Small intestine (tissue), 7 donors: ENCODE results near the gene SON. TPM values are rescaled to one million over a fixed set of nuclear protein-coding genes. Genes with fewer than 3 reads are reported as not detected.

Source experiments
- DNase-seq, 2 donors: peaks; one replicate each; pipeline versions ENCODE4 v3.0.0 to v3.0.0-alpha.2; 2013
- FAIRE-seq: peaks from 2 replicates; lab custom pipeline; 2012; peaks lifted over from hg19 to GRCh38; lab: Jason Lieb, UNC
- H3K27ac ChIP-seq, 3 donors: one replicate each; pipeline ENCODE4 v1.5.1; 2013; ENCODE audit warnings: low read length in 2 of 3, mild to moderate bottlenecking in 2 of 3, control low read depth in 1 of 3, inconsistent platforms in 1 of 3, low read depth in 1 of 3, moderate library complexity in 1 of 3
- H3K27me3 ChIP-seq, 3 donors: one replicate each; pipeline ENCODE4 v1.6.1; 2013; ENCODE audit warnings: low read length in 3 of 3, inconsistent platforms in 1 of 3; ENCODE audit not compliant: control insufficient read depth in 3 of 3, insufficient read depth in 3 of 3
- H3K36me3 ChIP-seq, 3 donors: one replicate each; pipeline ENCODE4 v1.6.1; 2013; ENCODE audit warnings: low read length in 3 of 3, inconsistent platforms in 1 of 3, low read depth in 1 of 3, mild to moderate bottlenecking in 1 of 3, moderate library complexity in 1 of 3; ENCODE audit not compliant: control insufficient read depth in 3 of 3, insufficient read depth in 2 of 3
- H3K4me1 ChIP-seq, 3 donors: one replicate each; pipeline ENCODE4 v1.6.1; 2013; ENCODE audit warnings: low read length in 2 of 3, inconsistent platforms in 1 of 3, low read depth in 1 of 3, mild to moderate bottlenecking in 1 of 3, moderate library complexity in 1 of 3; ENCODE audit not compliant: control insufficient read depth in 3 of 3, insufficient read depth in 2 of 3
- H3K4me3 ChIP-seq, 3 donors: one replicate each; pipeline ENCODE4 v1.5.1; 2013; ENCODE audit warnings: low read length in 3 of 3, control low read depth in 1 of 3, inconsistent platforms in 1 of 3, low read depth in 1 of 3, mild to moderate bottlenecking in 1 of 3, moderate library complexity in 1 of 3
- H3K9me3 ChIP-seq, 2 donors: one replicate each; pipeline ENCODE4 v1.6.1; 2013; ENCODE audit warnings: low read depth in 1 of 2, low read length in 1 of 2; ENCODE audit not compliant: control insufficient read depth in 2 of 2, insufficient read depth in 1 of 2
- WGBS, 3 donors: extraction: QIAGEN DNeasy Blood & Tissue Kit; methylation state at CpG; one replicate each; pipeline ENCODE4 v1.1.7; 2013; 5-methylcytosine and 5-hydroxymethylcytosine counted together
- polyA plus RNA-seq, 4 donors: library from polyadenylated mRNA; stranded (reverse) in 3 of 4; unstranded in 1 of 4; fragments of 200-250 nt in 3 of 4; fragments of 120-200 nt in 1 of 4; gene quantifications; one replicate each; pipeline versions ENCODE4 v1.2.1 to v1.2.3, GENCODE V29; 2013
- donor health status: healthy with polysubstance abuse.
- donor health status: control.
- donor health status: control.
- donor health status: Bipolar disorder and iron deficiency.
- donor health status: healthy.

The SON gene
- polyA plus RNA-seq, 4 donors, result 76.1 to 228 (median 88.8) TPM

- 98 to 99% (median 99%) methylated on average over 4 of the region's 4 CpGs for WGBS, 3 donors
- Histone ChIP-seq H3K36me3 (peaks cover 15 to 36% (median 22%) of the 10 kb centered on the region in 3 donors), H3K4me3 (no peak overlapping the region), H3K27ac (no peak overlapping the region), H3K27me3 (no peaks in the 10 kb centered on the region), H3K9me3 (no peaks in the 10 kb centered on the region), H3K4me1 (no peaks in the 10 kb centered on the region)
- no peak for FAIRE-seq
- no peak for DNase-seq
Observed at GRCh38 chr21:33511639-33512038, 31.2 kb upstream of the SON start.

GRCh38 chr21:33512481-33512880, 30.4 kb upstream of the SON start:
- 91 to 99% (median 97%) methylated on average over 3 of the region's 3 CpGs for WGBS, 3 donors
- Histone ChIP-seq H3K4me3 (no peak overlapping the region), H3K36me3 (peaks cover 19 to 40% (median 30%) of the 10 kb centered on the region in 3 donors), H3K27me3 (no peaks in the 10 kb centered on the region), H3K27ac (no peak overlapping the region), H3K4me1 (no peaks in the 10 kb centered on the region), H3K9me3 (no peaks in the 10 kb centered on the region)
- no peak for FAIRE-seq
- no peak for DNase-seq

- WGBS, 3 donors, result 87 to 92% (median 91%) methylated on average over 2 of the region's 2 CpGs
- Histone ChIP-seq H3K27me3 (no peaks in the 10 kb centered on the region), H3K4me1 (no peaks in the 10 kb centered on the region), H3K36me3 (peaks cover 18 to 43% (median 34%) of the 10 kb centered on the region in 3 donors), H3K27ac (no peak overlapping the region), H3K9me3 (no peaks in the 10 kb centered on the region), H3K4me3 (no peak overlapping the region)
- DNase-seq (peak in 1 of 2 donors; percentile 10), FAIRE-seq (no peak)
Observed at GRCh38 chr21:33514229-33514628, 28.6 kb upstream of the SON start.

- DNase-seq (no peak), FAIRE-seq (no peak)
- Histone ChIP-seq H3K27me3 (no peaks in the 10 kb centered on the region), H3K9me3 (no peaks in the 10 kb centered on the region), H3K36me3 (peaks cover 13 to 27% (median 20%) of the 10 kb centered on the region in 3 donors), H3K4me3 (no peak overlapping the region), H3K27ac (no peak overlapping the region), H3K4me1 (no peaks in the 10 kb centered on the region)
- 94 to 98% (median 96%) methylated on average over 4 of the region's 4 CpGs for WGBS, 3 donors
Observed at GRCh38 chr21:33518899-33519298, 23.9 kb upstream of the SON start.

- H3K27ac ChIP-seq, result no peak overlapping the region
- DNase-seq (no peak), FAIRE-seq (no peak)
- no peaks in the 10 kb centered on the region for H3K4me1 ChIP-seq
- peaks cover 16 to 35% (median 20%) of the 10 kb centered on the region in 3 donors for H3K36me3 ChIP-seq
- H3K27me3 ChIP-seq, result no peaks in the 10 kb centered on the region
- WGBS, 3 donors, result 85 to 88% (median 87%) methylated on average over 5 of the region's 5 CpGs
- H3K9me3 ChIP-seq, result no peaks in the 10 kb centered on the region
- no peak overlapping the region for H3K4me3 ChIP-seq
Observed at GRCh38 chr21:33522297-33522952, 20.4 kb upstream of the SON start.

GRCh38 chr21:33522953-33523349, 19.9 kb upstream of the SON start:
- H3K27ac ChIP-seq, result no peak overlapping the region
- 83 to 88% (median 83%) methylated on average over 1 of the region's 1 CpG for WGBS, 3 donors
- H3K36me3 ChIP-seq, result peaks cover 14 to 38% (median 18%) of the 10 kb centered on the region in 3 donors
- DNase-seq, result no peak
- no peaks in the 10 kb centered on the region for H3K9me3 ChIP-seq
- H3K4me3 ChIP-seq, result no peak overlapping the region
- H3K4me1 ChIP-seq, result no peaks in the 10 kb centered on the region
- no peak for FAIRE-seq
- H3K27me3 ChIP-seq, result no peaks in the 10 kb centered on the region

GRCh38 chr21:33531007-33531406, 11.8 kb upstream of the SON start:
- no peak overlapping the region for H3K27ac ChIP-seq
- H3K4me1 ChIP-seq, result no peaks in the 10 kb centered on the region
- H3K27me3 ChIP-seq, result no peaks in the 10 kb centered on the region
- WGBS, 3 donors, result 89 to 92% (median 89%) methylated on average over 3 of the region's 3 CpGs
- H3K4me3 ChIP-seq, result no peak overlapping the region
- H3K36me3 ChIP-seq, result peaks cover 15 to 45% (median 28%) of the 10 kb centered on the region in 3 donors
- H3K9me3 ChIP-seq, result no peaks in the 10 kb centered on the region
- DNase-seq (no peak), FAIRE-seq (no peak)

GRCh38 chr21:33537212-33537611, 5.6 kb upstream of the SON start:
- WGBS, 3 donors, result 93 to 94% (median 93%) methylated on average over 2 of the region's 2 CpGs
- H3K27me3 ChIP-seq, result no peaks in the 10 kb centered on the region
- H3K4me3 ChIP-seq, result no peak overlapping the region
- no peaks in the 10 kb centered on the region for H3K9me3 ChIP-seq
- no peak overlapping the region for H3K27ac ChIP-seq
- no peak for DNase-seq
- peaks cover 5 to 41% (median 13%) of the 10 kb centered on the region in 3 donors for H3K36me3 ChIP-seq
- peaks cover 0 to 8% (median 0%) of the 10 kb centered on the region in 3 donors for H3K4me1 ChIP-seq
- no peak for FAIRE-seq
